Calu3 (cell line): ENCODE results near the gene FAM118A. TPM values are rescaled to one million over a fixed set of nuclear protein-coding genes. Genes with fewer than 3 reads are reported as not detected.
"Not testable (repeated sequence)": the region's sequence is repeated elsewhere in the genome, so short reads cannot be mapped to it uniquely, and the experiment has no call there.

Experiments
- Bru-seq: library from RNA; stranded (reverse); fragments of 400-500 nt; gene quantifications from one replicate; lab custom pipeline; 2021; lab: Mats Ljungman, UMichigan
- BruChase-seq, 2 experiments: library from RNA; stranded (reverse); fragments of 400-500 nt; gene quantifications; one replicate each; lab custom pipeline; 2021; lab: Mats Ljungman, UMichigan
- BruUV-seq: library from RNA; stranded (reverse); fragments of 400-500 nt; replicated peaks from 2 replicates; lab custom pipeline; 2021; lab: Mats Ljungman, UMichigan
- CTCF ChIA-PET: fragments of 300-600 bp; sonication (Branson Sonifier 250); formaldehyde crosslinking; loops from one replicate; lab custom pipeline; 2022; ENCODE audit warnings: antibody characterized with exemption; lab: Charles Lee
- DNase-seq: peaks from one replicate; pipeline ENCODE4 v3.0.0; 2022
- H3K27ac Mint-ChIP-seq: one replicate; pipeline ENCODE4 v1.8.0; 2022; ENCODE audit warnings: mixed read lengths; ENCODE audit not compliant: unreplicated experiment
- H3K27me3 Mint-ChIP-seq: one replicate; pipeline ENCODE4 v1.8.0; 2022; ENCODE audit warnings: mixed read lengths; ENCODE audit not compliant: unreplicated experiment
- H3K36me3 Mint-ChIP-seq: one replicate; pipeline ENCODE4 v1.8.0; 2022; ENCODE audit warnings: mild to moderate bottlenecking, moderate library complexity, mixed read lengths; ENCODE audit not compliant: insufficient read depth, unreplicated experiment
- H3K4me1 Mint-ChIP-seq: one replicate; pipeline ENCODE4 v1.8.0; 2022; ENCODE audit warnings: mild to moderate bottlenecking, low read depth, mixed read lengths; ENCODE audit not compliant: unreplicated experiment
- H3K4me3 Mint-ChIP-seq: one replicate; pipeline ENCODE4 v1.8.0; 2022; ENCODE audit warnings: mild to moderate bottlenecking, low read depth, moderate library complexity, mixed read lengths; ENCODE audit not compliant: unreplicated experiment
- H3K9me3 Mint-ChIP-seq: one replicate; pipeline ENCODE4 v1.8.0; 2022; ENCODE audit warnings: low read depth, mixed read lengths; ENCODE audit not compliant: unreplicated experiment
- intact Hi-C: fragments of 100-400 bp; cut with micrococcal nuclease; formaldehyde crosslinking; loops from one replicate; pipeline ENCODE4 v1.10.0; 2022; ENCODE audit not compliant: unreplicated experiment
- long read RNA-seq: library from polyadenylated mRNA; stranded (forward); transcript quantifications from one replicate; pipeline ENCODE4 v2.0.0, GENCODE V29; 2022
- total RNA-seq: library from RNA; stranded (reverse); gene quantifications from 2 replicates; pipeline ENCODE4 v1.2.3, GENCODE V29; 2022
- TF ChIP-seq, protein P1 (sequence below): fragments of 200-600 bp; IDR thresholded peaks from one replicate; pipeline ENCODE4 v1.8.0; 2022; ENCODE audit warnings: antibody characterized with exemption; ENCODE audit not compliant: unreplicated experiment

Gene FAM118A
- 33.5 and 35.0 TPM in 2 replicates for total RNA-seq
- Bru-seq, nascent RNA: percentile 72 among the genes with signal in this experiment
- percentile 70 among the genes with signal in this experiment for BruChase-seq, experiment 1, labeled RNA remaining after a 6-hour chase
- BruChase-seq, experiment 2, labeled RNA remaining after a 2-hour chase: percentile 78 among the genes with signal in this experiment
- long read RNA-seq, partial matches to known transcripts: 0 of 15 reads
- long read RNA-seq, other reads (novel, unspliced or antisense): 14 of 15 reads

DNA sequence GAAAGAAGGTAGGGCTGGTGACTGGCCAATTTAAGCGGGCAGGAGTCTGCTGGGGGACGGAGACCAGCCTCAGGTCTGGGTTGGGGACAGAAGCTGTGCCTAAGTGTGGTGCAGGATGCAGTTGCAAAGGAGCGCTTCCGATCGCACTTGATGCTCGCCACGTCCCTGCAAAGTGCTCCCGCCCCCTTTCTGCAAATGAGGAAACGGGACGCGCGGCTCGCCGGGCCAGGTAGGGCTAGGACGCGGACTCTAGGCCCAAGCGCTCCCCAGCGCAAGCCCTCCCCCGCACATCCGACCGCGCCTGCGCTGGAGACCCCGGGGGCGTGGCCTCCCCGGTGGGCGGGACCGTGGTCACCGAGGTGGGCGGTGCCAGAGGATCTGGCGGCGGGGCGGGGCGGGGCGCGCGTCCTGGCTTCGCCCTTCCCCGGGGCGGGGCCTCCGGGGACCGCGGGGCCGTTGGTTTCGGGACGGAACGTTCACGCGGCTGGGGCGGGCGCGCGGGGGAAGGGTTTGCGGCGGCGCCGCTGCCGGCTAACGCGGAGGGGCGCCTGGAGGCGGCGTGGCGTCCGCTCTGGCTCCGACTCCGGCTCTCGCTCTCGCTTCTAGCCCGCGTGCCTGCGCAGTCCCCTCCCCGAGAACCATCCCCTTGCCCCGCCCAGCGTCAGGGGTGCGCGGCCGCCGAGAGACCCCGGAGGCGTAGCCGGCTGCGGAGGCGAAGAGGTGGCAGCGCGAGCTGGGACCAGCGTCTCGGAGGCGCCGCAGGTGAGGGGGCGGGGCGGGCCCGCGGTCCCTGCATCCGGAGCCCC is at the start of gene FAM118A:
Gene FAM118A, plus strand, starts transcription at position 513 of the 806 bp plus-strand sequence. CDS start 12,446 bp downstream, outside the sequence.
- Mint-ChIP-seq H3K36me3 (peaks cover 28% of the 10 kb centered on the region), H3K4me1 (peaks cover 24% of the 10 kb centered on the region), H3K27ac (peak within 1 kb of the TSS; percentile 55), H3K9me3 (no peaks in the 10 kb centered on the region), H3K4me3 (peak within 1 kb of the TSS; percentile 86), H3K27me3 (no peaks in the 10 kb centered on the region)
- TF ChIP-seq, protein P1, sequence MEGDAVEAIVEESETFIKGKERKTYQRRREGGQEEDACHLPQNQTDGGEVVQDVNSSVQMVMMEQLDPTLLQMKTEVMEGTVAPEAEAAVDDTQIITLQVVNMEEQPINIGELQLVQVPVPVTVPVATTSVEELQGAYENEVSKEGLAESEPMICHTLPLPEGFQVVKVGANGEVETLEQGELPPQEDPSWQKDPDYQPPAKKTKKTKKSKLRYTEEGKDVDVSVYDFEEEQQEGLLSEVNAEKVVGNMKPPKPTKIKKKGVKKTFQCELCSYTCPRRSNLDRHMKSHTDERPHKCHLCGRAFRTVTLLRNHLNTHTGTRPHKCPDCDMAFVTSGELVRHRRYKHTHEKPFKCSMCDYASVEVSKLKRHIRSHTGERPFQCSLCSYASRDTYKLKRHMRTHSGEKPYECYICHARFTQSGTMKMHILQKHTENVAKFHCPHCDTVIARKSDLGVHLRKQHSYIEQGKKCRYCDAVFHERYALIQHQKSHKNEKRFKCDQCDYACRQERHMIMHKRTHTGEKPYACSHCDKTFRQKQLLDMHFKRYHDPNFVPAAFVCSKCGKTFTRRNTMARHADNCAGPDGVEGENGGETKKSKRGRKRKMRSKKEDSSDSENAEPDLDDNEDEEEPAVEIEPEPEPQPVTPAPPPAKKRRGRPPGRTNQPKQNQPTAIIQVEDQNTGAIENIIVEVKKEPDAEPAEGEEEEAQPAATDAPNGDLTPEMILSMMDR: no peak
- BruUV-seq: no TSS peak
- peak; percentile 98 for DNase-seq
- intact Hi-C loops: no loop called here
- CTCF ChIA-PET: no interaction called here

DNA sequence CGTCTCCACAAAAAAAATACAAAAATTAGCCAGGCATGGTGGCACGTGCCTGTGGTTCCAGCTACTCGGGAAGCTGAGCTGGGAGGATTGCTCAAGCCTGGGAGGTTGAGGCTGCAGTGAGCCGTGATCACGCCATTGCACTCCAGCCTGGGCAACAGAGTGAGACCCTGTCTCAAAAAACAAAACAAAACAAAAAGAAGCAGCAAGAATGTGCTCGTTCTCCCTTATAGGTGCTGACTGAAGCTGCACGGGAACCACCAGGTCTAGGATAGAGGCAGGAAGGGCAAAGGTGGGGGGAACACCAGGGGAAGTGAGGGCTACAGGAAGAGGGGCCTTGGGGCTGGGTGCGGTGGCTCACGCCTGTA is 49.4 kb upstream of the FAM118A start:
- DNase-seq, H3K36me3 Mint-ChIP-seq, H3K4me3 Mint-ChIP-seq, H3K27ac Mint-ChIP-seq, BruUV-seq, H3K4me1 Mint-ChIP-seq, H3K27me3 Mint-ChIP-seq, CTCF ChIA-PET, H3K9me3 Mint-ChIP-seq, intact Hi-C loops: not testable (repeated sequence)

DNA sequence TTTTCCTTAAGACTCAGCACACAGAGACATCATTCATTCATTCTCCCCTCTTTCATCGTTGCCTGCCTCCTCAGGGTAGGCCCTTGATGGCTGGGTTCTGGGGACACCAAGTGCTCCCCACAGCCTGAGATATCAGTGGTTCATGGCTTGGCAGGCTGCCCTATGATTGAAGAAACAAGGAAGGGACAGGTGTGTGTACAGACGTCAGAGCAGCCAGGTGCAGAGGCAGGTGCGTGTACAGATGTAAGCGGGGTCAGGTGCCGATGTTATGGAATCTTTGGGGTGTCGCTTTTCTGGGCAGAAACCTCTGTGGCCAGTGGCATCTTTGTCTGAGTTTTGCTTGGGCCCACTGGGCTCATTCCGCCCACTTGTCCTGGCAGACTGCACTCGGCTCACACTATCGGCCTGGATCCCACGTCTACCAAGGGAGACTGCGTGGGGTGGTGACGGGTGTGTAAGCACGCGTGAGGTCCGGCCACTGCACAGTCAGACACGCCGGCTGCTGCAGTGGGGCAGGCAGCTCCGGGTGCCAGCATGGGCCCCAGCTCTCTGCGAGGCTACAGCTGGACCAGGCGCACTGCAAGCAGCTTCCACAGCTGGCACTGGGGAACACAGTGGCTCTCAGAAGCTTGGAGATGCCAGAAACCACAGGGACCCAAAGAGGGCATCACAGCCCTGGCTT is 48.2 kb upstream of the FAM118A start:
- no peaks in the 10 kb centered on the region for H3K27me3 Mint-ChIP-seq
- CTCF ChIA-PET: interaction anchor here (0.6 to 1.4 kb wide), 4 partner anchors 10 to 103 kb away, joined by 3 to 4 read pairs (median 3); no protein-coding TSS in a partner anchor
- peaks cover 10% of the 10 kb centered on the region for H3K4me1 Mint-ChIP-seq
- DNase-seq: no peak
- no peaks in the 10 kb centered on the region for H3K36me3 Mint-ChIP-seq
- intact Hi-C loops: no loop called here
- H3K4me3 Mint-ChIP-seq: no peak overlapping the region
- no peak overlapping the region for H3K27ac Mint-ChIP-seq
- no TSS peak for BruUV-seq
- TF ChIP-seq, protein P1: no peak
- H3K9me3 Mint-ChIP-seq: no peaks in the 10 kb centered on the region

DNA sequence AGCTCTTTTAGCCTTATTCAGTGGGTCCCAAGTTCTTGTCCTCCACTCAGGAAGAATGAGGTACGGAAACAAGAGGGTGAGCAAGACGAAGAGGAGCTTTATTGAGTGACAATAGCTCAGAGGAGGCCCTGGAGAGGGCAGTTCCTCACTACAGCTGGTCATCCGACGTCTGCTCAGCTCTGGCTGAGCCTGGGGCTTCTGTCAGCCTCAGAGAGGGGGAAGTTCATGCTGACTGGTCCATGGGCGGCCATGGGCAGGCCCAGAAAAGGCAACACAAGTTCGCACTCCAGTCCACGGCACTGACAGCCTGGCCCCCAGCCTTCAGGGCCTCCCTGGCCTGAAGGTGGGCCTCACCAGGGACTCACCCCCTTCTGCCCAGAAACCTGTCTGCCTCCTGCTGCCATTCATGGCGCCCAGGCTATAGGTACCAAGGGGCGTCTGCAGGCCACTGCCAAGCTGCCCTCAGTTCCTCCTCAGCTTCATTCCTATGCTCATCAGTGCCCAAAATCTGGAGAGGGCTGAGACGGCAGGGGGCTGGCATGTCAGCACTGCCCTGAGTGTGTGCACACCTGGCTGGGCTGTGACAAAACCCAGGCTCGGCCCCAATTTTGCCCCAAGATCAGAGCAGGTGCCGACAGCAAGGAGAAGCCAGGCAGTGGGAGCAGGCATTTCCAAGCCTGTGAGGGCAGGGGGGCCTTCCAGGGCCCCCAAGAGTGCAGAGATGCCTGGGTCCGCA is 47.4 kb upstream of the FAM118A start:
- Mint-ChIP-seq H3K27ac (no peak overlapping the region), H3K4me1 (peaks cover 10% of the 10 kb centered on the region), H3K9me3 (no peaks in the 10 kb centered on the region), H3K36me3 (no peaks in the 10 kb centered on the region), H3K4me3 (no peak overlapping the region), H3K27me3 (no peaks in the 10 kb centered on the region)
- CTCF ChIA-PET: interaction anchor here (0.6 to 1.4 kb wide), 4 partner anchors 10 to 102 kb away, joined by 3 to 4 read pairs (median 4); no protein-coding TSS in a partner anchor
- intact Hi-C loops: no loop called here
- no peak for DNase-seq
- TF ChIP-seq, protein P1: no peak
- BruUV-seq: no TSS peak
